Measurements from ENCODE around the gene LDLRAD4. TPM values are rescaled to one million over a fixed set of nuclear protein-coding genes. Genes with fewer than 3 reads are reported as not detected.

LDLRAD4 gene
- total RNA-seq, 1 donor, result under 0.01 TPM

GRCh38 chr18:13480571-13481255 lies 262.2 kb downstream of the LDLRAD4 start:
- Histone ChIP-seq H3K4me1 (ENCODE audit: insufficient read depth, low read length) (no peaks in the 10 kb centered on the region), H3K79me2 (ENCODE audit: insufficient read depth, low read length) (no peaks in the 10 kb centered on the region), H2AFZ (ENCODE audit: low read length) (no peak overlapping the region), H3K9me3 (ENCODE audit: low read depth, low read length) (no peaks in the 10 kb centered on the region), H4K20me1 (ENCODE audit: insufficient read depth, low read length) (no peaks in the 10 kb centered on the region), H3K27me3 (ENCODE audit: insufficient read depth, low read length) (no peaks in the 10 kb centered on the region), H3K4me3 (ENCODE audit: insufficient read depth, low read length) (no peak overlapping the region), H3K36me3 (ENCODE audit: insufficient read depth, low read length) (no peaks in the 10 kb centered on the region), H3K27ac (ENCODE audit: low read depth, low read length) (no peak overlapping the region), H3K4me2 (ENCODE audit: insufficient read depth, low read length) (no peak overlapping the region)
- peak; percentile 55 for DNase-seq (ENCODE audit: insufficient read length, low spot score, missing footprints)
- TF ChIP-seq, protein P1, sequence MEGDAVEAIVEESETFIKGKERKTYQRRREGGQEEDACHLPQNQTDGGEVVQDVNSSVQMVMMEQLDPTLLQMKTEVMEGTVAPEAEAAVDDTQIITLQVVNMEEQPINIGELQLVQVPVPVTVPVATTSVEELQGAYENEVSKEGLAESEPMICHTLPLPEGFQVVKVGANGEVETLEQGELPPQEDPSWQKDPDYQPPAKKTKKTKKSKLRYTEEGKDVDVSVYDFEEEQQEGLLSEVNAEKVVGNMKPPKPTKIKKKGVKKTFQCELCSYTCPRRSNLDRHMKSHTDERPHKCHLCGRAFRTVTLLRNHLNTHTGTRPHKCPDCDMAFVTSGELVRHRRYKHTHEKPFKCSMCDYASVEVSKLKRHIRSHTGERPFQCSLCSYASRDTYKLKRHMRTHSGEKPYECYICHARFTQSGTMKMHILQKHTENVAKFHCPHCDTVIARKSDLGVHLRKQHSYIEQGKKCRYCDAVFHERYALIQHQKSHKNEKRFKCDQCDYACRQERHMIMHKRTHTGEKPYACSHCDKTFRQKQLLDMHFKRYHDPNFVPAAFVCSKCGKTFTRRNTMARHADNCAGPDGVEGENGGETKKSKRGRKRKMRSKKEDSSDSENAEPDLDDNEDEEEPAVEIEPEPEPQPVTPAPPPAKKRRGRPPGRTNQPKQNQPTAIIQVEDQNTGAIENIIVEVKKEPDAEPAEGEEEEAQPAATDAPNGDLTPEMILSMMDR (IDR thresholded peaks at IDR 0.05; ENCODE audit: extremely low read depth, low read depth, low read length), result no peak

- H3K27ac ChIP-seq (ENCODE audit: low read depth, low read length), result no peak overlapping the region
- H3K36me3 ChIP-seq (ENCODE audit: insufficient read depth, low read length), result no peaks in the 10 kb centered on the region
- no peak overlapping the region for H3K4me3 ChIP-seq (ENCODE audit: insufficient read depth, low read length)
- no peaks in the 10 kb centered on the region for H4K20me1 ChIP-seq (ENCODE audit: insufficient read depth, low read length)
- no peaks in the 10 kb centered on the region for H3K4me1 ChIP-seq (ENCODE audit: insufficient read depth, low read length)
- TF ChIP-seq, protein P1 (IDR thresholded peaks at IDR 0.05; ENCODE audit: extremely low read depth, low read depth, low read length), result no peak
- no peaks in the 10 kb centered on the region for H3K9me3 ChIP-seq (ENCODE audit: low read depth, low read length)
- no peak for DNase-seq (ENCODE audit: insufficient read length, low spot score, missing footprints)
- H3K4me2 ChIP-seq (ENCODE audit: insufficient read depth, low read length), result no peak overlapping the region
- no peak overlapping the region for H2AFZ ChIP-seq (ENCODE audit: low read length)
- H3K79me2 ChIP-seq (ENCODE audit: insufficient read depth, low read length), result no peaks in the 10 kb centered on the region
- H3K27me3 ChIP-seq (ENCODE audit: insufficient read depth, low read length), result no peaks in the 10 kb centered on the region
Measured at GRCh38 chr18:13481331-13481730, 262.8 kb downstream of the LDLRAD4 start.

GRCh38 chr18:13481820-13482617 lies 263.5 kb downstream of the LDLRAD4 start:
- DNase-seq (ENCODE audit: insufficient read length, low spot score, missing footprints), result no peak
- TF ChIP-seq, protein P1 (IDR thresholded peaks at IDR 0.05; ENCODE audit: extremely low read depth, low read depth, low read length), result no peak
- Histone ChIP-seq H2AFZ (ENCODE audit: low read length) (no peak overlapping the region), H3K4me2 (ENCODE audit: insufficient read depth, low read length) (no peak overlapping the region), H3K4me1 (ENCODE audit: insufficient read depth, low read length) (no peaks in the 10 kb centered on the region), H3K79me2 (ENCODE audit: insufficient read depth, low read length) (no peaks in the 10 kb centered on the region), H3K27me3 (ENCODE audit: insufficient read depth, low read length) (no peaks in the 10 kb centered on the region), H3K27ac (ENCODE audit: low read depth, low read length) (no peak overlapping the region), H3K9me3 (ENCODE audit: low read depth, low read length) (no peaks in the 10 kb centered on the region), H3K4me3 (ENCODE audit: insufficient read depth, low read length) (no peak overlapping the region), H3K36me3 (ENCODE audit: insufficient read depth, low read length) (no peaks in the 10 kb centered on the region), H4K20me1 (ENCODE audit: insufficient read depth, low read length) (no peaks in the 10 kb centered on the region)

- no peaks in the 10 kb centered on the region for H3K9me3 ChIP-seq (ENCODE audit: low read depth, low read length)
- H3K4me1 ChIP-seq (ENCODE audit: insufficient read depth, low read length), result no peaks in the 10 kb centered on the region
- no peaks in the 10 kb centered on the region for H3K79me2 ChIP-seq (ENCODE audit: insufficient read depth, low read length)
- no peak overlapping the region for H2AFZ ChIP-seq (ENCODE audit: low read length)
- H3K27me3 ChIP-seq (ENCODE audit: insufficient read depth, low read length), result no peaks in the 10 kb centered on the region
- H3K36me3 ChIP-seq (ENCODE audit: insufficient read depth, low read length), result no peaks in the 10 kb centered on the region
- TF ChIP-seq, protein P1 (IDR thresholded peaks at IDR 0.05; ENCODE audit: extremely low read depth, low read depth, low read length), result no peak
- no peak for DNase-seq (ENCODE audit: insufficient read length, low spot score, missing footprints)
- no peak overlapping the region for H3K27ac ChIP-seq (ENCODE audit: low read depth, low read length)
- H3K4me3 ChIP-seq (ENCODE audit: insufficient read depth, low read length), result no peak overlapping the region
- no peaks in the 10 kb centered on the region for H4K20me1 ChIP-seq (ENCODE audit: insufficient read depth, low read length)
- no peak overlapping the region for H3K4me2 ChIP-seq (ENCODE audit: insufficient read depth, low read length)
Measured at GRCh38 chr18:13482618-13482945, 264.0 kb downstream of the LDLRAD4 start.
